GM12872 (cell line): ENCODE measurements around the gene ECSIT.

Experiments
- TF ChIP-seq, protein P1 (sequence below): IDR thresholded peaks from 3 replicates; pipeline ENCODE4 v1.5.1; 2011; ENCODE audit warnings: low read depth, mild to moderate bottlenecking, low read length, moderate library complexity; ENCODE audit not compliant: insufficient read depth

ECSIT gene, protein sequence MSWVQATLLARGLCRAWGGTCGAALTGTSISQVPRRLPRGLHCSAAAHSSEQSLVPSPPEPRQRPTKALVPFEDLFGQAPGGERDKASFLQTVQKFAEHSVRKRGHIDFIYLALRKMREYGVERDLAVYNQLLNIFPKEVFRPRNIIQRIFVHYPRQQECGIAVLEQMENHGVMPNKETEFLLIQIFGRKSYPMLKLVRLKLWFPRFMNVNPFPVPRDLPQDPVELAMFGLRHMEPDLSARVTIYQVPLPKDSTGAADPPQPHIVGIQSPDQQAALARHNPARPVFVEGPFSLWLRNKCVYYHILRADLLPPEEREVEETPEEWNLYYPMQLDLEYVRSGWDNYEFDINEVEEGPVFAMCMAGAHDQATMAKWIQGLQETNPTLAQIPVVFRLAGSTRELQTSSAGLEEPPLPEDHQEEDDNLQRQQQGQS

DNA sequence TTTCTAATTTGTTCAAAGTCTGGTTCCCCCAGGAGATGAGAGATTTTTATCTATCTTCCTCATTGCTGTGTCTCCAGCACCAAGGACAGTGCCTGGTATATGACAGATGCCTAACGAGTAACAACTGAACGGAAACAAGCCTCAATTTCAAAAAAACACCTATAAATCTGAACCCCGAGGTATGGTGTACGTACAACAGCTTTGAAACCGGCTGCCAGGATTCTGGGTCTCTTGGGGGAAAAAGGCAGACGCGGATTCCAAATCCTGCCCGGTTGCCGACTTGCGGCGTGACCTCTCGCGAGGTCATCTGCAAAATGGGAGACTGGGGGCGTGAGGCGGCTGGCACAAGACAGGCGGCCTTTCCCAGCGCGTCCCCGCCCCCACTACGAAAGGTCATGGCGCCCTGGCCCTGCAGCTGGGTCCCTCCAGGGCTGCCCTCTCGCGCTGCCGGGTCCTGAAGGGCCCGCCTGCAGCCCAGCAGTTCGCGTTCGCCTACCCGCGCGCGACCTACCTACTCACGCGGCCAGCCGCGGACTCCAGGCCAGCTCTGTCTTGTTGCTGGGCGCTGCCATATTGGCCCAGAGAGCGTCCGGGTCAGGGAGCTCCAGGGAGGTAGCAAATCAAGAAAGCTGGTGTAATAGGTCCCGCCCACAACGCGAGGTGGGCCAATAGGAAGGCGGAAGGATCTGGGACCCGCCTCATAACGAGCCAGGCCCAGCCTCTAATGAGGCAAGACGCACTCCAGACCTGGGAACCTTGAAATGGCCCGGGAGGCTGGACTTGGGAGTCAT is at the start of gene ECSIT:
Gene ECSIT, minus strand, starts transcription at position 584 of the 791 bp plus-strand sequence. CDS start 9,964 bp downstream, outside the sequence.
- TF ChIP-seq, protein P1, sequence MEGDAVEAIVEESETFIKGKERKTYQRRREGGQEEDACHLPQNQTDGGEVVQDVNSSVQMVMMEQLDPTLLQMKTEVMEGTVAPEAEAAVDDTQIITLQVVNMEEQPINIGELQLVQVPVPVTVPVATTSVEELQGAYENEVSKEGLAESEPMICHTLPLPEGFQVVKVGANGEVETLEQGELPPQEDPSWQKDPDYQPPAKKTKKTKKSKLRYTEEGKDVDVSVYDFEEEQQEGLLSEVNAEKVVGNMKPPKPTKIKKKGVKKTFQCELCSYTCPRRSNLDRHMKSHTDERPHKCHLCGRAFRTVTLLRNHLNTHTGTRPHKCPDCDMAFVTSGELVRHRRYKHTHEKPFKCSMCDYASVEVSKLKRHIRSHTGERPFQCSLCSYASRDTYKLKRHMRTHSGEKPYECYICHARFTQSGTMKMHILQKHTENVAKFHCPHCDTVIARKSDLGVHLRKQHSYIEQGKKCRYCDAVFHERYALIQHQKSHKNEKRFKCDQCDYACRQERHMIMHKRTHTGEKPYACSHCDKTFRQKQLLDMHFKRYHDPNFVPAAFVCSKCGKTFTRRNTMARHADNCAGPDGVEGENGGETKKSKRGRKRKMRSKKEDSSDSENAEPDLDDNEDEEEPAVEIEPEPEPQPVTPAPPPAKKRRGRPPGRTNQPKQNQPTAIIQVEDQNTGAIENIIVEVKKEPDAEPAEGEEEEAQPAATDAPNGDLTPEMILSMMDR = no peak

DNA sequence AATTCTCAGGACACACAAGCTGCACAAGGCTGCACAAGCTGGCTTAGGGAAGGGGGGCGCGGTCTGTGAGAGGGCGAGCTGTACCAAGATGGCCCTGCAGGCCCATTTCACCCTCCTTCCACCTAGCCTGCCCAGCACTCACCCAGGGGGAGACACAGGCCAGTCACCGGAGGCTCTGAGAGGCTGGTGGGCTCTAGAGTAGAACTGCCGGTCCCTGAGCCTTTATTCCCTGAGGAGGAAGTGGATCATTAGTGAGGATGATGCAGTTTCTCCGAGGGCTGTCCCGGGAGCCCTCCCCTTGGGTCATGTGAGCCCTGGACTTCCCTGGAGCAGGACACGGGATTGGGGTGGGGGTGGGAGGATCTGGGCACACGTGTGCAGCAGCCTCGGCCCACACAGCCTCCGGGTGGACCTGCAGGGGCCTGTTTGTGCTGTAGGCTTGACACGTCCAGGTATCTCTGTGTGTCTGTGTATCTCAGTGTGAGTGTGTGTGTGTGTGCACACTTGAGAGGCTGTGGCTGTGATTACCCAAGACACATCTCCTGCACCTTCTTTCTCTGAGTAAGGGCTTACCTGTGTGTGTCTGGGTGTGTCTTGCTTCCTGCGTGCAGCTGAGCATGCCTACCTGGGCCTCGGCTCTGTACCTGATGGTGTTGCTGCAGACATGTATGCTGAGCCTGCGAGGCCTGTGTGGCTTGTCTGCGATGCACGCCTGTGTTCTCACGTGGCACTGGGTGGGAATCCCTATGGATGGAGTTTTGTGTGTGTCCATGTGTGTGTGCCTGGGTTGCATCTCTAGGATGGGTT is 48.7 kb upstream of the ECSIT start, which contains the start of gene ACP5:
Gene ACP5, minus strand, starts transcription at position 195 of the 807 bp plus-strand sequence. CDS start 328 bp downstream, outside the sequence.
- TF ChIP-seq, protein P1 = no peak

DNA sequence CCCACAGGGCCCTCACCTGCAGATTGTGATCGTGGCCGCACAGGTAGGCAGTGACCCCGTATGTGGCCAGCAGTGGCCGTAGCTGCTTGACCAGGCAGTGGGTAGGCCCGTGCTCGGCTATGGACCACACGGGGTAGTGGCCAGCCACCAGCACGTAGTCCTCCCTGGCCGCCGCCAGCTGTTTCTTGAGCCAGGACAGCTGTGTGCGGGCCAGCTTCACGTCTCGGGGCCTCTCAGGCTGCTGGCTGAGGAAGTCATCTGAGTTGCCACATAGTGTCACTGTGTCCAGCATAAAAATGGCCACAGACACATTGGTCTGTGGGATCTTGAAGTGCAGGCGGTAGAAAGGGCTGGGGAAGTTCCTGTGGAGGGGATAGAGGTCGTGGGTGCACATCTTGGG is 47.3 kb upstream of the ECSIT start:
- TF ChIP-seq, protein P1 = no peak

DNA sequence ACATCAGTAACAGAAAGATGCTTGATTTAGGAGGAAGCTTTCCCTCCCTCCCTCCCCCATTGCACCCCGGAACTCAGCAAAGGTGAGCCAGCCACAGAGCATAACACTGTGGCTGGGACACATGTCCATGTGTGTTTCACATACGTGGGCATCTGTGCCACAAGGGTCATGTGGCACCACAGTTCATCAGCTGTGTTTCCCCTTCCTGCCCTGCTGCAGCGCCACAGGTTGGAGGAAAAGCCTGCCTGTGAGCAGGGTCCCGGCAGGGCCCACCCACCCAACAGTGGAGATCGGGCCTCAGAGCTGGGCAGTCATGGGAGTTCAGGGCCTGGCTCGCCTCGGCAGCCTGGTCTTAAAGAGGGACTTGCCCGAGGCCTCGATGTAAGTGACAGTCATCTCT is 45.8 kb upstream of the ECSIT start:
- TF ChIP-seq, protein P1 = no peak

DNA sequence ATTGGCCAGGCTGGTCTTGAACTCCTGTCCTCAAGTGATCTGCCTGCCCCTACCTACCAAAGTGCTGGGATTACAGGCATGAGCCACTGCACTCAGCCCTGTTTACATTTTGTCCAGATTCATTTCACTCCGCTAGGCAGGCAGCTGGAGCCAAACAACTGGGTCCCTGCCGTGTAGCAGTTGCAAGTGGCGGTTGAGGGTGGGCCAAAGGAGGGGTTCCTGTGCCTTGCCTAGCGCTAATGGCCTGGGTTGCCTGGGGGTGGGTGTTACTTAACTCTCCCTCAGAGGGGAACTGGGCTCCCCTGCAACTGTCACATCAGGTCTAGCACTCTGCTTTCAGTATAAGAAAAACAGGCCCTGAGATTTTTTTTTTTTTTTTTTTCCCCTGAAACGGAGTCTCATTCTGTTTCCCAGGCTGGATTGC is 41.1 kb upstream of the ECSIT start:
- TF ChIP-seq, protein P1 = no peak

DNA sequence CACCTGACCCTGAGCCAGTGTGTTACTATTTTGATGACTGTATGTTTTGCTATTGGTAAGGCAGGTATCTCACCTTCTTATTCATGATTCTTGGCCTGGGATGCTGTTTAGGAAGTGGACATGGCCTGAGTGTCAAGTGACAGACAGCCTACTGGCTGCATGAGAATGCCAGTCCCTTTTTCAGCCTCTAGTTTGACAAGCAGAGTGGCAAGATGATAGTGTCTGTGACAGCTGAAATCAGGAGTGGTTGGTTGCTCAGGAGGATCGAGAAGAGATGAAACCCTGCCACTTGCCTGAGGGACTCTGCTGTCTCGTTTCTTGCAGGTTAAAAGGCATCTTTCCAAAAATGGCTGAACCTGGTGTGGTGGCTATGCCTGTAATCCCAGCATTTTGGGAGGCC is 37.2 kb upstream of the ECSIT start:
- TF ChIP-seq, protein P1 = no peak
